ENCODE data around the gene DCAF6.
"Not testable (repeated sequence)": the region's sequence is repeated elsewhere in the genome, so short reads cannot be mapped to it uniquely, and the experiment has no call there.

DNA sequence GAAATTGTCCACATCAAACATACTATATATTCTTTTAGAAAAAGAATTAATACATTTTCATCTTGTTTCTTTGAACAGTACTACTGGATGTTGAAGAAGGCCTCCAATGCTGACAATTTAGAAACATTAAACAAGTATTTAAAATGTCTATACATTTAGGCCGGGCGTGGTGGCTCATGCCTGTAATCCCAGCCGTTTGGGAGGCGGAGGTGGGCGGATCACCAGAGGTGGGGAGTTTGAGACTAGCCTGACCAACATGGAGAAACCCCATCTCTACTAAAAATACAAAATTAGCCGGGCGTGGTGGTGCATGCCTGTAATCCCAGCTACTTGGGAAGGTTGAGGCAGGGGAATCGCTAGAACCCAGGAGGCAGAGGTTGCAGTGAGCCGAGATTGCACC, 7.6 kb upstream of the DCAF6 start:
- TF ChIP-seq, protein P1, sequence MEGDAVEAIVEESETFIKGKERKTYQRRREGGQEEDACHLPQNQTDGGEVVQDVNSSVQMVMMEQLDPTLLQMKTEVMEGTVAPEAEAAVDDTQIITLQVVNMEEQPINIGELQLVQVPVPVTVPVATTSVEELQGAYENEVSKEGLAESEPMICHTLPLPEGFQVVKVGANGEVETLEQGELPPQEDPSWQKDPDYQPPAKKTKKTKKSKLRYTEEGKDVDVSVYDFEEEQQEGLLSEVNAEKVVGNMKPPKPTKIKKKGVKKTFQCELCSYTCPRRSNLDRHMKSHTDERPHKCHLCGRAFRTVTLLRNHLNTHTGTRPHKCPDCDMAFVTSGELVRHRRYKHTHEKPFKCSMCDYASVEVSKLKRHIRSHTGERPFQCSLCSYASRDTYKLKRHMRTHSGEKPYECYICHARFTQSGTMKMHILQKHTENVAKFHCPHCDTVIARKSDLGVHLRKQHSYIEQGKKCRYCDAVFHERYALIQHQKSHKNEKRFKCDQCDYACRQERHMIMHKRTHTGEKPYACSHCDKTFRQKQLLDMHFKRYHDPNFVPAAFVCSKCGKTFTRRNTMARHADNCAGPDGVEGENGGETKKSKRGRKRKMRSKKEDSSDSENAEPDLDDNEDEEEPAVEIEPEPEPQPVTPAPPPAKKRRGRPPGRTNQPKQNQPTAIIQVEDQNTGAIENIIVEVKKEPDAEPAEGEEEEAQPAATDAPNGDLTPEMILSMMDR (IDR thresholded peaks at IDR 0.05) = not testable (repeated sequence)
- TF ChIP-seq POLR2A (IDR thresholded peaks at IDR 0.05) = not testable (repeated sequence)

Data from vagina (tissue), 2 donors.